HepG2 (cell line): ENCODE data around the gene ZMYND10. TPM values are rescaled to one million over a fixed set of nuclear protein-coding genes. Genes with fewer than 3 reads are reported as not detected.

Experiments used
- ATAC-seq: fragments of 200-7000 bp; cut with Tn5 transposase; 3 replicates; pipeline ENCODE4 v1.9.1; 2020; ENCODE audit warnings: mild to moderate bottlenecking, moderate library complexity
- BruUV-seq: library from RNA; stranded (reverse); fragments of 400-500 nt; replicated peaks from 2 replicates; lab custom pipeline; 2021; lab: Mats Ljungman, UMichigan
- CTCF ChIA-PET: fragments of 300-600 bp; formaldehyde crosslinking; extraction: SDS; loops from one replicate; lab custom pipeline; 2021; ENCODE audit warnings: low total read pairs, inconsistent platforms, low intra/inter-chr PET ratio; lab: Yijun Ruan, JAX
- POLR2A ChIA-PET: fragments of 350-600 bp; sonication (Branson Sonifier 250); formaldehyde crosslinking; loops from one replicate; lab custom pipeline; 2020; ENCODE audit warnings: antibody characterized with exemption, inconsistent platforms; lab: Yijun Ruan, JAX
- DNase-seq: peaks from one replicate; pipeline ENCODE4 v3.0.0-alpha.2; 2015; ENCODE audit warnings: low spot score
- FAIRE-seq: peaks from 3 replicates; lab custom pipeline; 2011; peaks lifted over from hg19 to GRCh38; lab: Jason Lieb, UNC
- H2AFZ ChIP-seq: one replicate; pipeline ENCODE4 v1.6.1; 2011; ENCODE audit warnings: low read length, inconsistent platforms
- H3K27ac ChIP-seq: fragments of 300-600 bp; 3 replicates; pipeline ENCODE4 v1.8.0; 2011; ENCODE audit warnings: mixed run types, mild to moderate bottlenecking, mixed read lengths, low read length, inconsistent platforms; ENCODE audit not compliant: insufficient read depth; ENCODE audit errors: extremely low read length
- H3K27me3 ChIP-seq, 2 experiments: fragments of 200-600 bp in 1 of 2; 2 replicates in 1 of 2; 3 replicates in 1 of 2; pipeline versions ENCODE4 v1.6.0 to v1.8.0; 2011; ENCODE audit warnings: low read length in 2 of 2, mild to moderate bottlenecking in 2 of 2, moderate library complexity in 2 of 2, inconsistent platforms in 1 of 2; ENCODE audit not compliant: insufficient read depth in 2 of 2, control insufficient read depth in 1 of 2
- H3K36me3 ChIP-seq, 2 experiments: fragments of 200-600 bp in 1 of 2; replicated peaks in 1 of 2; 2 replicates in 1 of 2; 3 replicates in 1 of 2; pipeline versions ENCODE4 v1.5.1 to v1.8.0; 2011; ENCODE audit warnings: low read length in 2 of 2, inconsistent platforms in 1 of 2; ENCODE audit not compliant: insufficient read depth in 2 of 2, control insufficient read depth in 1 of 2
- H3K4me1 ChIP-seq: 2 replicates; pipeline ENCODE4 v1.5.1; 2012; ENCODE audit warnings: low read length, inconsistent platforms; ENCODE audit not compliant: insufficient read depth
- H3K4me2 ChIP-seq: 2 replicates; pipeline ENCODE4 v1.6.0; 2011; ENCODE audit warnings: low read depth, low read length, inconsistent platforms
- H3K4me3 ChIP-seq, 3 experiments: fragments of 200-600 bp in 1 of 3; sonication (generic), shearing (Covaris generic) in 1 of 3; replicated peaks in 1 of 3; 2 replicates each; pipeline ENCODE4 v1.5.1; 2011 to 2016; ENCODE audit warnings: low read length in 3 of 3, inconsistent platforms in 2 of 3, low read depth in 2 of 3, mild to moderate bottlenecking in 2 of 3, control low read depth in 1 of 3, mixed read lengths in 1 of 3; ENCODE audit not compliant: insufficient read depth in 1 of 3
- H3K79me2 ChIP-seq: one replicate; pipeline ENCODE4 v1.6.1; 2011; ENCODE audit warnings: low read length, inconsistent platforms; ENCODE audit not compliant: insufficient read depth
- H3K9ac ChIP-seq: 2 replicates; pipeline ENCODE4 v1.6.0; 2011; ENCODE audit warnings: mild to moderate bottlenecking, low read depth, low read length, inconsistent platforms; ENCODE audit not compliant: insufficient read depth
- H3K9me3 ChIP-seq: 2 replicates; pipeline ENCODE4 v1.5.1; 2012; ENCODE audit warnings: mild to moderate bottlenecking, low read length
- H4K20me1 ChIP-seq: 2 replicates; pipeline ENCODE4 v1.6.0; 2011; ENCODE audit warnings: inconsistent platforms, mild to moderate bottlenecking, low read length, moderate library complexity; ENCODE audit not compliant: insufficient read depth
- ATM ChIP-seq: fragments of 450-650 bp; IDR thresholded peaks from 2 replicates; pipeline ENCODE4 v1.7.1; 2017; ENCODE audit warnings: mild to moderate bottlenecking, borderline replicate concordance
- MAFF ChIP-seq: IDR thresholded peaks from 2 replicates; pipeline ENCODE4 v1.6.1; 2011; ENCODE audit warnings: low read depth, low read length, improper control_type of control experiment
- MAFG ChIP-seq: sonication (generic); formaldehyde crosslinking; IDR thresholded peaks from 2 replicates; pipeline ENCODE4 v1.5.1; 2020; ENCODE audit warnings: mild to moderate bottlenecking, missing genetic modification reagents
- NR2F6 ChIP-seq, 2 experiments: IDR thresholded peaks; 2 replicates each; pipeline ENCODE4 v1.6.1; 2016; ENCODE audit warnings: antibody characterized with exemption in 1 of 2, mild to moderate bottlenecking in 1 of 2
- RBFOX2 ChIP-seq: fragments of 200-400 bp; formaldehyde crosslinking; IDR thresholded peaks from 2 replicates; pipeline ENCODE4 v1.6.1; 2017; ENCODE audit warnings: low read depth, mild to moderate bottlenecking, low read length
- STAT5B ChIP-seq: sonication (generic); formaldehyde crosslinking; IDR thresholded peaks from 2 replicates; pipeline ENCODE4 v1.4.0; 2020; ENCODE audit warnings: missing genetic modification reagents
- TBX2 ChIP-seq: sonication (generic); formaldehyde crosslinking; IDR thresholded peaks from 2 replicates; pipeline ENCODE4 v1.5.0; 2020; ENCODE audit warnings: missing genetic modification reagents, mild to moderate bottlenecking, borderline replicate concordance
- ZNF34 ChIP-seq: sonication (generic); formaldehyde crosslinking; IDR thresholded peaks from 2 replicates; pipeline ENCODE4 v1.4.0; 2020; ENCODE audit warnings: mild to moderate bottlenecking, missing genetic modification reagents, borderline replicate concordance
- WGBS: methylation state at CpG from one replicate; pipeline ENCODE4 v1.1.6; 2017; ENCODE audit warnings: low lambda C conversion rate; 5-methylcytosine and 5-hydroxymethylcytosine counted together
- in situ Hi-C: cut with HindIII; loops from 2 replicates; pipeline ENCODE4 v1.10.0; 2017; ENCODE audit warnings: low pct_unique_long_range_greater_than_20kb; ENCODE audit not compliant: extremely low pct_ligation_motif_present
- intact Hi-C: fragments of 100-400 bp; cut with micrococcal nuclease; formaldehyde crosslinking; loops from one replicate; pipeline ENCODE4 v1.10.0; 2022; ENCODE audit not compliant: unreplicated experiment
- polyA plus RNA-seq, 8 experiments: library from polyadenylated mRNA; depleted of rRNA in 3 of 8; stranded (reverse) in 7 of 8; unstranded in 1 of 8; fragments of >200 nt; fragmentation: Illumina TruSeq in 4 of 8; extraction: Trizol in 4 of 8; gene quantifications; 2 replicates each; pipeline versions ENCODE4 v1.2.1 to v1.2.3, GENCODE V29; 2011 to 2016; ENCODE audit warnings: low read depth in 4 of 8, missing spikeins in 1 of 8, mixed read lengths in 1 of 8; ENCODE audit not compliant: insufficient read depth in 1 of 8
- total RNA-seq, 5 experiments: library from RNA; depleted of rRNA; stranded (reverse); fragments of >200 nt; fragmentation: Illumina TruSeq; extraction: Trizol; gene quantifications; 2 replicates each; pipeline ENCODE4 v1.2.3, GENCODE V29; 2016; ENCODE audit warnings: low read depth in 1 of 5

ZMYND10 gene
- total and polyA plus RNA-seq, 2 of the 13 experiments (the other 11 are each of a cell fraction or from before 2014, with no cell fraction given), result 0.60 to 0.74 TPM

- Histone ChIP-seq H3K27ac (peak overlapping the region; percentile 10), H2AFZ (no peak overlapping the region), H3K4me2 (peak overlapping the region; percentile 87; the same call in 1 of the 2 replicates), H3K9ac (no peak overlapping the region), H3K4me1 (peaks cover 60% of the 10 kb centered on the region), H3K27me3 (no peaks in the 10 kb centered on the region; a peak in 1 of 5 replicates), H3K79me2 (peaks cover 27% of the 10 kb centered on the region), H4K20me1 (peaks cover 6% of the 10 kb centered on the region), H3K9me3 (no peaks in the 10 kb centered on the region), H3K36me3 (peaks cover 1 to 3% of the 10 kb centered on the region in 2 experiments; a peak in 2 of 5 replicates), H3K4me3 (no peak overlapping the region)
- intact Hi-C loops, result no loop called here
- in situ Hi-C loops, result no loop called here
- no TSS peak for BruUV-seq
- CTCF ChIA-PET, result no interaction called here
- POLR2A ChIA-PET, result interaction anchor here (0.9 to 7.9 kb wide), 5 partner anchors 10 to 102 kb away, joined by 3 to 222 read pairs (median 5); partner anchors contain the start of gene HYAL2
- TF ChIP-seq TBX2 (CRISPR knock-in tag), result 0 out of 2 replicates have a peak, but pooled peaks have one; percentile 21
- 0 out of 2 replicates have a peak, but pooled peaks have one; percentile 10 for TF ChIP-seq MAFG (CRISPR knock-in tag)
- no peak for TF ChIP-seq ATM
- no peak for TF ChIP-seq NR2F6 (IDR thresholded peaks at IDR 0.05)
- TF ChIP-seq NR2F6 (CRISPR knock-in tag; IDR thresholded peaks at IDR 0.05), result 0 out of 2 replicates have a peak, but pooled peaks have one; percentile 29
- TF ChIP-seq MAFF, result peak; percentile 6; the same call in 1 of the 2 replicates
- TF ChIP-seq STAT5B (CRISPR knock-in tag), result no peak
- FAIRE-seq (no peak), ATAC-seq (no peak), DNase-seq (no peak)
- WGBS, result no CpG with 5 or more reads among the region's 2 CpGs
These were observed 48.2 kb downstream of the ZMYND10 start for GRCh38 chr3:50297384-50297775.

- POLR2A ChIA-PET, result interaction anchor here (0.9 to 7.9 kb wide), 3 partner anchors 9 to 101 kb away, joined by 3 to 222 read pairs (median 5); partner anchors contain the start of gene HYAL2
- FAIRE-seq, result no peak
These were observed 48.7 kb downstream of the ZMYND10 start for GRCh38 chr3:50296721-50297383.

More at GRCh38 chr3:50296721-50297383, 48.7 kb downstream of the ZMYND10 start:
- 0 out of 2 replicates have a peak, but pooled peaks have one; percentile 17 for TF ChIP-seq RBFOX2
- TF ChIP-seq ZNF34 (CRISPR knock-in tag), result no peak
- DNase-seq (no peak), ATAC-seq (no peak)
- no TSS peak for BruUV-seq
- Histone ChIP-seq H3K9ac (no peak overlapping the region), H3K36me3 (peaks cover 1 to 3% of the 10 kb centered on the region in 2 experiments; a peak in 2 of 5 replicates), H3K9me3 (no peaks in the 10 kb centered on the region), H3K4me2 (no peak overlapping the region), H3K4me1 (peaks cover 54% of the 10 kb centered on the region), H2AFZ (no peak overlapping the region), H3K27me3 (no peaks in the 10 kb centered on the region; a peak in 1 of 5 replicates), H3K79me2 (peaks cover 22% of the 10 kb centered on the region), H4K20me1 (0 out of 2 replicates have a peak, but pooled peaks cover under 1% of the 10 kb centered on the region), H3K4me3 (no peak overlapping the region), H3K27ac (peak overlapping the region; percentile 10)
- in situ Hi-C loops, result no loop called here
- CTCF ChIA-PET, result no interaction called here
- WGBS, result 91% methylated on average over 11 of the region's 18 CpGs
- intact Hi-C loops, result no loop called here
